Keratinocyte (primary cell): ENCODE data around the gene VPS26A.

Experiments used
- EZH2 ChIP-seq: IDR thresholded peaks from one replicate; pipeline ENCODE4 v1.6.1; 2012; ENCODE audit warnings: inconsistent platforms, mild to moderate bottlenecking, low read length, moderate library complexity
- TF ChIP-seq, protein P1 (sequence below), 3 experiments: IDR thresholded peaks in 1 of 3; conservative IDR thresholded peaks in 1 of 3; optimal IDR thresholded peaks in 1 of 3; 2 replicates in 2 of 3; 3 replicates in 1 of 3; pipeline versions ENCODE3 to v1.5.1; 2011; ENCODE audit warnings: low read length in 3 of 3, mild to moderate bottlenecking in 3 of 3, moderate library complexity in 2 of 3, control low read depth in 1 of 3, inconsistent platforms in 1 of 3; ENCODE audit not compliant: insufficient read depth in 2 of 3; ENCODE audit errors: extremely low read depth in 1 of 3

DNA sequence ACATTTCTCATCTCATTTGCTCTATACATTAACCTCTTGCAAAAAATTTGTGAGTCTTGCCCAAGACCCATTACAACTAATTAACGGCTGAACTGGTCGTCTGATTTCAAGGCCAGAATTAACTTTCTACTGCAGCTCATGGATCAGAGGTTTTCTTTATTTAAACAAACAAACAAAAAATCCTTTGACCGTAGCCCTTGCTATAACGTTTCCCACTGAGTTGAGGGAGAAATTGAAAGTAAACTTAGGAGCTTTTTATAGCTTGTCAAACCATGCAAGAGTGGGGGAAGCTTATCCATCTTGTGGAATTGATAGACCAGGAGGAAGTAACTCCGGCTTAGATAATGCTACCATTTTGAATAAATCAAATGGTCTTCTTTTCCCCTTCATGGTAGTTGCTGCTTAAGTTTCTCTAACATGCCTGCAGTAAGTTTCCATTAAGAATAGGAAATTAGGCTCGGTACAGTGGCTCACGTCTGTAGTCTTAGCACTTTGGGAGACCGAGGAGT, 32.8 kb upstream of the VPS26A start:
- TF ChIP-seq, protein P1, sequence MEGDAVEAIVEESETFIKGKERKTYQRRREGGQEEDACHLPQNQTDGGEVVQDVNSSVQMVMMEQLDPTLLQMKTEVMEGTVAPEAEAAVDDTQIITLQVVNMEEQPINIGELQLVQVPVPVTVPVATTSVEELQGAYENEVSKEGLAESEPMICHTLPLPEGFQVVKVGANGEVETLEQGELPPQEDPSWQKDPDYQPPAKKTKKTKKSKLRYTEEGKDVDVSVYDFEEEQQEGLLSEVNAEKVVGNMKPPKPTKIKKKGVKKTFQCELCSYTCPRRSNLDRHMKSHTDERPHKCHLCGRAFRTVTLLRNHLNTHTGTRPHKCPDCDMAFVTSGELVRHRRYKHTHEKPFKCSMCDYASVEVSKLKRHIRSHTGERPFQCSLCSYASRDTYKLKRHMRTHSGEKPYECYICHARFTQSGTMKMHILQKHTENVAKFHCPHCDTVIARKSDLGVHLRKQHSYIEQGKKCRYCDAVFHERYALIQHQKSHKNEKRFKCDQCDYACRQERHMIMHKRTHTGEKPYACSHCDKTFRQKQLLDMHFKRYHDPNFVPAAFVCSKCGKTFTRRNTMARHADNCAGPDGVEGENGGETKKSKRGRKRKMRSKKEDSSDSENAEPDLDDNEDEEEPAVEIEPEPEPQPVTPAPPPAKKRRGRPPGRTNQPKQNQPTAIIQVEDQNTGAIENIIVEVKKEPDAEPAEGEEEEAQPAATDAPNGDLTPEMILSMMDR (optimal IDR thresholded peaks at IDR 0.05 in 1 of 3, IDR thresholded peaks at IDR 0.05 in 1 of 3, conservative IDR thresholded peaks at IDR 0.05 in 1 of 3; ENCODE audit: extremely low read depth in 1 of 3, insufficient read depth in 2 of 3, low read length in 3 of 3): no peak
- TF ChIP-seq EZH2: no peak
